Measurements from ENCODE around the gene MYO3B. TPM values are rescaled to one million over a fixed set of nuclear protein-coding genes. Genes with fewer than 3 reads are reported as not detected.
"Not testable (repeated sequence)": the region's sequence is repeated elsewhere in the genome, so short reads cannot be mapped to it uniquely, and the experiment has no call there.

MYO3B gene
- total RNA-seq, 1 donor from 2014 or later = 9.1 TPM

DNA sequence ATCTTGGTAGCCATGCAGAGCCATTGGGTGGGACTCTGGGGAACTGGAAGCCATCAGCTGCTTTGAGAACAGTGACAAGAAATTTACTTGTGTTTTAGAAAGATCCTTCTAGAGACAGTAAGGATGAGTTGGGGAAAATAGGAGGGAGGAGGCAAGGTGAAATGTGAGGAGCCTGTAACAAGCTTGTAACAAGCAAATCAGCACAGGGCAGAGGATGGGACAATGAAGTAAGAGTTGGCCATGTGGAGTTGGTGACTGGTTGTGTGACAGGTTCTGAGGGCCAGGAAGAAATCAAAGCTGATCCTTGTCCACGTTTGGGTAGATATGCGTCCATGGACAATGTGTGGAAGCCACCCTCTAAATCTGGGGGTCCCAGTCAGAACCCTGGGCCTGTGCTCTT is 84.4 kb downstream of the MYO3B start:
- Mint-ChIP-seq H3K4me3 (no peak overlapping the region), H3K27me3 (ENCODE audit: low read depth) (no peaks in the 10 kb centered on the region), H3K27ac (no peak overlapping the region), H3K36me3 (peaks cover 4% of the 10 kb centered on the region), H3K4me1 (no peaks in the 10 kb centered on the region), H3K9me3 (peaks cover 62% of the 10 kb centered on the region)
- DNase-seq (ENCODE audit: low spot score in 2 of 2, unreplicated experiment in 2 of 2) = no peak
- no peak for TF ChIP-seq CTCF (IDR thresholded peaks at IDR 0.05; ENCODE audit: unreplicated experiment)

DNA sequence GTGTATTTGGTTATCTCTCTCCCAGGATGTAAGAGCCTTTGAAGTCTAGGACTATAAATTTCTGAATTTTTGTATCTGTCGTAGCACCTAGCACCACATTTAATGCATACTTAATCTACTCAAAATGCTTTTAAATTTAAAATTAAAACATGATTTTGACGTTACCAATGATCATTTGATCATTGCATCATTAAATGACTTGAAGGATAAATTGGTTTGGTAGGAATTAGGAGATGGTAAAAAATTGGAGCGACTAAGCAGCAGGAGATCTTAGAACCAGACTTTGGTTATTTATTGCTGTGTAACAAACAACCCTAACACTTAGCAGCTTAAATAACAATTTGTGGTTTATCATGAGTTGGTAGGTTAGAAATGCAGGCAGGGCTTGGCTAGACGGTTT is 84.9 kb downstream of the MYO3B start:
- TF ChIP-seq CTCF (IDR thresholded peaks at IDR 0.05; ENCODE audit: unreplicated experiment) = no peak
- Mint-ChIP-seq H3K36me3 (peaks cover 4% of the 10 kb centered on the region), H3K9me3 (peaks cover 59% of the 10 kb centered on the region), H3K4me3 (no peak overlapping the region), H3K27ac (no peak overlapping the region), H3K4me1 (no peaks in the 10 kb centered on the region), H3K27me3 (ENCODE audit: low read depth) (no peaks in the 10 kb centered on the region)
- no peak for DNase-seq (ENCODE audit: low spot score in 2 of 2, unreplicated experiment in 2 of 2)

- H3K4me1 Mint-ChIP-seq; H3K27me3 Mint-ChIP-seq (ENCODE audit: low read depth); H3K4me3 Mint-ChIP-seq; H3K36me3 Mint-ChIP-seq; H3K27ac Mint-ChIP-seq; DNase-seq (ENCODE audit: low spot score in 2 of 2, unreplicated experiment in 2 of 2): not testable (repeated sequence)
- H3K9me3 Mint-ChIP-seq = peaks cover 56% of the 10 kb centered on the region
Measured at GRCh38 chr2:170263728-170264521, 86.0 kb downstream of the MYO3B start.

DNA sequence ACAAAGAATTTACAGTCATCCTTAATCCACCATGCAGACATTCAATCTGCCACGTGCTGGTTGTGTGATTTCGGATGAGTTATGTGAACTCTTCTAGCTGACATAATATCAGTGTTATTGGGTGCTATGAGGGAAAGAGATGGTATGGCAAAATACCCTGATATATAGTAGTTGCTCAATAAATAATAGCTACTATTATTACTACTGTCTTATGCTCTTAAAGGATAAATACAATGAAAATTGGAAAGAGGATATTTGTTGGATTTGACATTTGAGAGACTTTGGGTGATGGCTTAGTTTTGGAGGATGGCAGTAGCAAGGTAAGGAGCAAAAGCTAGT is 86.5 kb downstream of the MYO3B start:
- no peak for TF ChIP-seq CTCF (IDR thresholded peaks at IDR 0.05; ENCODE audit: unreplicated experiment)
- no peaks in the 10 kb centered on the region for H3K27me3 Mint-ChIP-seq (ENCODE audit: low read depth)
- H3K4me1 Mint-ChIP-seq = no peaks in the 10 kb centered on the region
- H3K9me3 Mint-ChIP-seq = peaks cover 52% of the 10 kb centered on the region
- no peak for DNase-seq (ENCODE audit: low spot score in 2 of 2, unreplicated experiment in 2 of 2)
- H3K4me3 Mint-ChIP-seq = no peak overlapping the region
- H3K36me3 Mint-ChIP-seq = peaks cover 4% of the 10 kb centered on the region
- no peak overlapping the region for H3K27ac Mint-ChIP-seq

GRCh38 chr2:170264865-170265264 is 86.9 kb downstream of the MYO3B start:
- no peak for DNase-seq (ENCODE audit: low spot score in 2 of 2, unreplicated experiment in 2 of 2)
- peaks cover 49% of the 10 kb centered on the region for H3K9me3 Mint-ChIP-seq
- H3K36me3 Mint-ChIP-seq = peaks cover 4% of the 10 kb centered on the region
- H3K4me3 Mint-ChIP-seq = no peak overlapping the region
- H3K4me1 Mint-ChIP-seq = no peaks in the 10 kb centered on the region
- H3K27ac Mint-ChIP-seq = no peak overlapping the region
- H3K27me3 Mint-ChIP-seq (ENCODE audit: low read depth) = no peaks in the 10 kb centered on the region
- TF ChIP-seq CTCF (IDR thresholded peaks at IDR 0.05; ENCODE audit: unreplicated experiment) = no peak

DNA sequence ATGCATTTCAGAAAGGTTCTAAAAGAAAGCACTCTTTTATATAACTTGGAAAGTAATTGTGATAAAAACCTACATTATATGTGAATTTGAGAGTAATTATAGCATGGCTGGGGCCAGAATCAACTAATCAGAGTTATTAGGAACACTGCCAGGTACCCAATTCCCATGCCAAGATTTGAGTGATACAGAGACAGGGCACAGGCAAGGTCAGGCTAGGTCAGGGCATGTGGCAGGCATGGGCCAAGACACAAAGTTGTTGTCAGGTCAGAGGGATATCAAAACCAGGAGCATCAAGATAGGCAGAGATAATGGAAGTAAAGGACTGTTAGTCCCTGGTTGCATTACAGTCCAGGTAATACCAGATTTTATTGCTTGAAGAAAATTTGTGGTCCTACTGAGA is 87.4 kb downstream of the MYO3B start:
- H3K9me3 Mint-ChIP-seq = peaks cover 44% of the 10 kb centered on the region
- H3K27me3 Mint-ChIP-seq (ENCODE audit: low read depth) = no peaks in the 10 kb centered on the region
- H3K4me1 Mint-ChIP-seq = no peaks in the 10 kb centered on the region
- no peak for DNase-seq (ENCODE audit: low spot score in 2 of 2, unreplicated experiment in 2 of 2)
- H3K4me3 Mint-ChIP-seq = no peak overlapping the region
- H3K27ac Mint-ChIP-seq = no peak overlapping the region
- H3K36me3 Mint-ChIP-seq = peaks cover 4% of the 10 kb centered on the region
- no peak for TF ChIP-seq CTCF (IDR thresholded peaks at IDR 0.05; ENCODE audit: unreplicated experiment)
